Activated CD4-positive, CD25-positive, alpha-beta regulatory T cell (primary cell): ENCODE results near the gene HOXB6.

Source experiments
- DNase-seq, 4 experiments: peaks; one replicate each; lab custom pipeline; 2025; lab: John Stamatoyannopoulos, UW

The HOXB6 gene

GRCh38 chr17:48565925-48566710 is 38.7 kb downstream of the HOXB6 start:
- no peak for DNase-seq

GRCh38 chr17:48565022-48565554 is 39.7 kb downstream of the HOXB6 start:
- no peak for DNase-seq

GRCh38 chr17:48564188-48565021 is 40.4 kb downstream of the HOXB6 start:
- DNase-seq = no peak

GRCh38 chr17:48563867-48564187 is 41.0 kb downstream of the HOXB6 start:
- no peak for DNase-seq

- DNase-seq = no peak
These were observed 41.4 kb downstream of the HOXB6 start for GRCh38 chr17:48563385-48563838.

- DNase-seq = no peak
These were observed 41.9 kb downstream of the HOXB6 start for GRCh38 chr17:48562934-48563333.

GRCh38 chr17:48561884-48562810 is 42.6 kb downstream of the HOXB6 start:
- no peak for DNase-seq

GRCh38 chr17:48559840-48560817 is 44.7 kb downstream of the HOXB6 start:
- DNase-seq = no peak

- no peak for DNase-seq
These were observed 45.5 kb downstream of the HOXB6 start for GRCh38 chr17:48559122-48559839.

GRCh38 chr17:48558831-48559121 is 46.0 kb downstream of the HOXB6 start:
- DNase-seq = no peak

GRCh38 chr17:48558057-48558830 is 46.5 kb downstream of the HOXB6 start:
- no peak for DNase-seq

GRCh38 chr17:48556576-48557401 is 48.0 kb downstream of the HOXB6 start:
- no peak for DNase-seq

- no peak for DNase-seq
These were observed 48.6 kb downstream of the HOXB6 start for GRCh38 chr17:48556229-48556575.

GRCh38 chr17:48555258-48556228 is 49.2 kb downstream of the HOXB6 start:
- DNase-seq = no peak

GRCh38 chr17:48554412-48555257 is 50.2 kb downstream of the HOXB6 start:
- DNase-seq = no peak

GRCh38 chr17:48553826-48554225 is 51.0 kb downstream of the HOXB6 start:
- DNase-seq = no peak

GRCh38 chr17:48553190-48553547 is 51.6 kb downstream of the HOXB6 start:
- no peak for DNase-seq
